ENCODE measurements around the gene IGF2BP3.

GRCh38 chr7:23380556-23380955 lies 89.7 kb downstream of the IGF2BP3 start:
- TF ChIP-seq CTCF (tag by site-specific recombination; IDR thresholded peaks at IDR 0.05) (no peak), GLI4 (tag by site-specific recombination; IDR thresholded peaks at IDR 0.05) (no peak), ZNF311 (tag by site-specific recombination; IDR thresholded peaks at IDR 0.05; ENCODE audit: borderline replicate concordance) (no peak), ZNF549 (tag by site-specific recombination; IDR thresholded peaks at IDR 0.05) (no peak), ZNF514 (tag by site-specific recombination; IDR thresholded peaks at IDR 0.05) (no peak), ZNF843 (tag by site-specific recombination; IDR thresholded peaks at IDR 0.05) (no peak), GLI2 (tag by site-specific recombination; IDR thresholded peaks at IDR 0.05; ENCODE audit: borderline replicate concordance, low read depth) (no peak), ZBTB7A (tag by site-specific recombination; IDR thresholded peaks at IDR 0.05; ENCODE audit: low read depth) (no peak), ZNF48 (tag by site-specific recombination; IDR thresholded peaks at IDR 0.05) (no peak), ZNF146 (tag by site-specific recombination; IDR thresholded peaks at IDR 0.05) (no peak), YY2 (tag by site-specific recombination; IDR thresholded peaks at IDR 0.05) (no peak), ZNF138 (tag by site-specific recombination; IDR thresholded peaks at IDR 0.05; ENCODE audit: borderline replicate concordance) (no peak)
- TF ChIP-seq, protein P1, sequence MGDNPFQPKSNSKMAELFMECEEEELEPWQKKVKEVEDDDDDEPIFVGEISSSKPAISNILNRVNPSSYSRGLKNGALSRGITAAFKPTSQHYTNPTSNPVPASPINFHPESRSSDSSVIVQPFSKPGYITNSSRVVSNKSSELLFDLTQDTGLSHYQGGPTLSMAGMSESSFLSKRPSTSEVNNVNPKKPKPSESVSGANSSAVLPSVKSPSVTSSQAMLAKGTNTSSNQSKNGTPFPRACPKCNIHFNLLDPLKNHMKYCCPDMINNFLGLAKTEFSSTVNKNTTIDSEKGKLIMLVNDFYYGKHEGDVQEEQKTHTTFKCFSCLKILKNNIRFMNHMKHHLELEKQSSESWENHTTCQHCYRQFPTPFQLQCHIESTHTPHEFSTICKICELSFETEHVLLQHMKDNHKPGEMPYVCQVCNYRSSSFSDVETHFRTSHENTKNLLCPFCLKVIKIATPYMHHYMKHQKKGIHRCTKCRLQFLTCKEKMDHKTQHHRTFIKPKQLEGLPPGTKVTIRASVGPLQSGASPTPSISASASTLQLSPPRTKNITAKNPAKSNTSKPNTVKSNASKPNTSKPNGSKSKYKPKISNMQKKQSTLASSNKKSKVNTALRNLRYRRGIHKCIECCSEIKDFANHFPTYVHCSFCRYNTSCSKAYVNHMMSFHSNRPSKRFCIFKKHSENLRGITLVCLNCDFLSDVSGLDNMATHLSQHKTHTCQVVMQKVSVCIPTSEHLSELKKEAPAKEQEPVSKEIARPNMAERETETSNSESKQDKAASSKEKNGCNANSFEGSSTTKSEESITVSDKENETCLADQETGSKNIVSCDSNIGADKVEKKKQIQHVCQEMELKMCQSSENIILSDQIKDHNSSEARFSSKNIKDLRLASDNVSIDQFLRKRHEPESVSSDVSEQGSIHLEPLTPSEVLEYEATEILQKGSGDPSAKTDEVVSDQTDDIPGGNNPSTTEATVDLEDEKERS (tag by site-specific recombination; IDR thresholded peaks at IDR 0.05), result no peak
- TF ChIP-seq, protein P2, sequence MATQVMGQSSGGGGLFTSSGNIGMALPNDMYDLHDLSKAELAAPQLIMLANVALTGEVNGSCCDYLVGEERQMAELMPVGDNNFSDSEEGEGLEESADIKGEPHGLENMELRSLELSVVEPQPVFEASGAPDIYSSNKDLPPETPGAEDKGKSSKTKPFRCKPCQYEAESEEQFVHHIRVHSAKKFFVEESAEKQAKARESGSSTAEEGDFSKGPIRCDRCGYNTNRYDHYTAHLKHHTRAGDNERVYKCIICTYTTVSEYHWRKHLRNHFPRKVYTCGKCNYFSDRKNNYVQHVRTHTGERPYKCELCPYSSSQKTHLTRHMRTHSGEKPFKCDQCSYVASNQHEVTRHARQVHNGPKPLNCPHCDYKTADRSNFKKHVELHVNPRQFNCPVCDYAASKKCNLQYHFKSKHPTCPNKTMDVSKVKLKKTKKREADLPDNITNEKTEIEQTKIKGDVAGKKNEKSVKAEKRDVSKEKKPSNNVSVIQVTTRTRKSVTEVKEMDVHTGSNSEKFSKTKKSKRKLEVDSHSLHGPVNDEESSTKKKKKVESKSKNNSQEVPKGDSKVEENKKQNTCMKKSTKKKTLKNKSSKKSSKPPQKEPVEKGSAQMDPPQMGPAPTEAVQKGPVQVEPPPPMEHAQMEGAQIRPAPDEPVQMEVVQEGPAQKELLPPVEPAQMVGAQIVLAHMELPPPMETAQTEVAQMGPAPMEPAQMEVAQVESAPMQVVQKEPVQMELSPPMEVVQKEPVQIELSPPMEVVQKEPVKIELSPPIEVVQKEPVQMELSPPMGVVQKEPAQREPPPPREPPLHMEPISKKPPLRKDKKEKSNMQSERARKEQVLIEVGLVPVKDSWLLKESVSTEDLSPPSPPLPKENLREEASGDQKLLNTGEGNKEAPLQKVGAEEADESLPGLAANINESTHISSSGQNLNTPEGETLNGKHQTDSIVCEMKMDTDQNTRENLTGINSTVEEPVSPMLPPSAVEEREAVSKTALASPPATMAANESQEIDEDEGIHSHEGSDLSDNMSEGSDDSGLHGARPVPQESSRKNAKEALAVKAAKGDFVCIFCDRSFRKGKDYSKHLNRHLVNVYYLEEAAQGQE (tag by site-specific recombination; IDR thresholded peaks at IDR 0.05), result no peak

All from HEK293 (cell line).